GM12875 (cell line): ENCODE data around the gene C19orf85.
"Not testable (repeated sequence)": the region's sequence is repeated elsewhere in the genome, so short reads cannot be mapped to it uniquely, and the experiment has no call there.

Source experiments
- H3K4me3 ChIP-seq: one replicate; pipeline ENCODE4 v1.5.1; 2011; ENCODE audit warnings: low read depth, low read length, control low read depth
- CTCF ChIP-seq: IDR thresholded peaks from 2 replicates; pipeline ENCODE4 v1.5.1; 2011; ENCODE audit warnings: low read depth, mild to moderate bottlenecking, control low read depth, inconsistent platforms, low read length, moderate library complexity, borderline replicate concordance; ENCODE audit not compliant: insufficient read depth

Gene C19orf85

GRCh38 chr19:55423225-55424005 is 41.1 kb downstream of the C19orf85 start:
- no peak for TF ChIP-seq CTCF
- no peak overlapping the region for H3K4me3 ChIP-seq

DNA sequence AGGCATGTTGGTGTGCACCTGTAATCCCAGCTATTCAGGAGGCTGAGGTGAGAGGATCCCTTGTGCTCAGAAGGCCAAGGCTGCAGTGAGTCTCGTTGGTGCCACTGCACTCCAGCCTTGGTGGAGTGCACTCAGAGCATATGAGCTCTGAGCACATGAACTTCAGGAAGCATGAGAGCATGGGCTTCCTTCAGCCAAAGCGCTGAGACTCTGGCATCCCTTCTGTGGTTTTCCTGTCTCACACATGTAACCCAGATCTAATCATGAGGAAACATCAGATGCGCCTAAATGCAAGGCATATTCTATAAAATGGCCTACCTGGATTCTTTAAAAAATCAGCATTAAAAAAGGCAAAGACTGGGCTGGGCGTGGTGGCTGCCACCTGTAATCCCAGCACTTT is 43.3 kb downstream of the C19orf85 start:
- not testable (repeated sequence) for H3K4me3 ChIP-seq

DNA sequence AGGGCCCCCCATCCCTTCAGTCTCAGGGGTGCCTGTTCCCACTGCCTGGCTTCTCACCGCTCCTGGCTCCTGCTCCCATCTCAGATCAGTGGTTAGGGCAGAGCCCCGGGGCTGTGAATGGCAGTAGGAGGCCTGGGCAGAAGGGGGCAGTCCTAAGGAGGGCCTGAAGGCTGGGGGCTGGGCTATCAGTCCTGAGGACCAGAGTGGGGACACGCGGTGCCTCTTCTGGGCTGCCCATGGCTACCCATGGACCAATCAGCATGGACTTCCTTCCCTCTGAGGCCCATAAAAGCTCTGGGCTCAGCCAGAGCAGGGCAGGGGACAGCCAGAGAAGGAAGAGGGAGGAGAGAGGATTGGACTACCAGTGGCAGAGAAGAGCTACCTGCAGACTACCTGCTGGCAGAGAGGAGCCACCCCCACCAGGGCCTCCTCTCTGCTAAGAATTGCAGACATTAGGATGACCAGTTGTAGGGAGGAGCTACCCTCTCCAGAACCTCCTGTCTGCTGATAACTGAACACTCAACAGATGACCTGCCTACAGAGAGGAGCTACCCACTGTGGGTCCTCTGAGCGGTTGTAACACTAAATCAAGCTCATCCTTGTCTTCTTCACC is 44.8 kb downstream of the C19orf85 start:
- H3K4me3 ChIP-seq, result no peak overlapping the region
- TF ChIP-seq CTCF, result no peak

GRCh38 chr19:55419103-55419502 is 45.4 kb downstream of the C19orf85 start:
- TF ChIP-seq CTCF, result no peak

DNA sequence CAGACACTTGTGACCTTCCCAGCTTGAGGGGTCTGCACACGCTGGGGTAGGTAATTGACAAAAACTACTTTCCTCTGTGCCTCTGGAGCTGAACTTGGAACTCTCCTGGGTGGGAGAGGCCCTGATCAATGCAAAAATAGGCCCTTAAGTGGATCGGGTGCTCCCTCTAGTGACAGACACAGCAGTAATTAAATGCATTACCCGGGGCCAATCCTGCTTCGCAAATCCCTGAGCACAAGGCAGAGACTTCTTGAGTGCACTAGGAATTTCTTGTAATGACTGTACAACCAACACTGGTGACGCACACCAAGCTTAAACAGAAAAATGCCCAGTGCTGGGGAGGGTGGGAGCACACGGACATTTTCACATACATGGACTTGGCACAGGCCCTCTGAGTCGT is 46.4 kb downstream of the C19orf85 start:
- H3K4me3 ChIP-seq, result no peak overlapping the region
- TF ChIP-seq CTCF, result peak; percentile 57

More at GRCh38 chr19:55419103-55419502, 45.4 kb downstream of the C19orf85 start:
- no peak overlapping the region for H3K4me3 ChIP-seq
